Measurements from ENCODE around the gene PRDM15. TPM values are rescaled to one million over a fixed set of nuclear protein-coding genes. Genes with fewer than 3 reads are reported as not detected.
A peak's percentile ranks its signal among the peaks of the same experiment; 100 is the strongest.

PRDM15 gene
- polyA plus RNA-seq, 4 donors = 3.6 to 5.1 (median 4.3) TPM

- FAIRE-seq (no peak), DNase-seq (no peak)
- WGBS, 3 donors = 73 to 85% (median 83%) methylated on average over 4 of the region's 4 CpGs
These were observed 102.4 kb downstream of the PRDM15 start for GRCh38 chr21:41776778-41777177.

DNA sequence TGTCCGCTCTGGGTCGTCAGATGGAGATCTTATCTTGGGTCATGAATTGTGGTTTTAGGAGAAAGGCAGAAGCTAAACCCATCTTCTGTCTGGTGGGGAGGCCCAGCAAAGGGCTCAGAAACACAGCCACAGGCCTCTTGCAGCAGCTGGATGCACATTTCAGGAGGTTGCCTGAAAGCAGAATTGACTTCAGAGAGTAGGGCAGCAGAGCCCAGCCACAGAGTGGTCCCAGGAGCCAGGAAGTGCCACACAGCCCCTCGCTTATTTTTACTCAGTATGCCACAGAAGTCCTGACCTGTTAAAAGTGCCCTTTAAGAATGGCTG is 104.0 kb downstream of the PRDM15 start:
- H3K27me3 ChIP-seq (ENCODE audit: control insufficient read depth in 3 of 3, insufficient read depth in 3 of 3, low read length in 3 of 3) = peaks cover 0 to 14% (median 0%) of the 10 kb centered on the region in 3 donors
- no peak overlapping the region for H3K4me3 ChIP-seq (ENCODE audit: low read depth in 1 of 3, low read length in 3 of 3)
- DNase-seq (no peak), FAIRE-seq (no peak)
- no peaks in the 10 kb centered on the region for H3K9me3 ChIP-seq (ENCODE audit: control insufficient read depth in 2 of 2, insufficient read depth in 1 of 2, low read depth in 1 of 2, low read length in 1 of 2)
- no peak overlapping the region for H3K27ac ChIP-seq (ENCODE audit: low read depth in 1 of 3, low read length in 2 of 3)
- WGBS, 3 donors = 18 to 50% (median 31%) methylated on average over 3 of the region's 3 CpGs
- H3K36me3 ChIP-seq (ENCODE audit: control insufficient read depth in 3 of 3, insufficient read depth in 2 of 3, low read depth in 1 of 3, low read length in 3 of 3) = peaks cover 0 to 13% (median 0%) of the 10 kb centered on the region in 3 donors
- peaks cover 0 to 21% (median 3%) of the 10 kb centered on the region in 3 donors for H3K4me1 ChIP-seq (ENCODE audit: control insufficient read depth in 3 of 3, insufficient read depth in 2 of 3, low read depth in 1 of 3, low read length in 2 of 3)

More at GRCh38 chr21:41776778-41777177, 102.4 kb downstream of the PRDM15 start:
- Histone ChIP-seq H3K4me1 (ENCODE audit: control insufficient read depth in 3 of 3, insufficient read depth in 2 of 3, low read depth in 1 of 3, low read length in 2 of 3) (peaks cover 0 to 13% (median 3%) of the 10 kb centered on the region in 3 donors), H3K9me3 (ENCODE audit: control insufficient read depth in 2 of 2, insufficient read depth in 1 of 2, low read depth in 1 of 2, low read length in 1 of 2) (no peaks in the 10 kb centered on the region), H3K4me3 (ENCODE audit: low read depth in 1 of 3, low read length in 3 of 3) (no peak overlapping the region), H3K36me3 (ENCODE audit: control insufficient read depth in 3 of 3, insufficient read depth in 2 of 3, low read depth in 1 of 3, low read length in 3 of 3) (peaks cover 0 to 7% (median 0%) of the 10 kb centered on the region in 3 donors), H3K27me3 (ENCODE audit: control insufficient read depth in 3 of 3, insufficient read depth in 3 of 3, low read length in 3 of 3) (peaks cover 0 to 9% (median 0%) of the 10 kb centered on the region in 3 donors), H3K27ac (ENCODE audit: low read depth in 1 of 3, low read length in 2 of 3) (no peak overlapping the region)

DNA sequence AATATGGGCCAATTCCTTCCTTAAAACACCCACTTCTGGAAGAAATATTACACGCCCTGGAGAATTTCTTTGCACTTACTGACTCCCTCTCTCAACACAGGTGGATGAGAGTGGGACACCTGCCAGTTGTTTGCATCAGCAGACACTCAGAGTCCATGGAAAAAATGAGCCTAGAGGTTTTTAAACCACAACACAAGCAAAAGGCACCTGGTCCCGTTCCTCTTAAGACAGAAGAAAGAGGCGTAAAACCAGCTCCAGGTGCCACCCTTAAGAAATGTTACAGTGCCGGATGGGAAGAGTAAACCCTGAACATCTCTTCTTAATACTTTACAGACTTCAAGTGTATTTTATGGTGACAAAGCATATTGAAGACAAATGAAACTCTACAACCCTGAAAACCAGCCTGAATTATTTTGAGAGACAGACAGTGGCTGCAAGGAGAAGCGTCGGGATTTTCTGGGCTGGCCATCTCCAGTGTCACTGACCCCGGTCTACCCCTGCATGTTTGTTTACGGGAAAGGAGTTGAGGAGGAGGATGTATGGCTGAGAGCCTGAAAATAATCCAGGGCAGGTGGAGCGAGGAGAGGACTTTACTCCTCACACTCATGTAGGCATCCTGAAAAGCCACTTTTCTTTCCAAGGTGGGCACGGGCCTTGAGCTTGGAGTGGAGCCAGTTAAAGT is 104.5 kb downstream of the PRDM15 start:
- WGBS, 3 donors = 10 to 39% (median 20%) methylated on average over 10 of the region's 10 CpGs
- Histone ChIP-seq H3K4me1 (ENCODE audit: control insufficient read depth in 3 of 3, insufficient read depth in 2 of 3, low read depth in 1 of 3, low read length in 2 of 3) (peaks cover 0 to 23% (median 3%) of the 10 kb centered on the region in 3 donors), H3K4me3 (ENCODE audit: low read depth in 1 of 3, low read length in 3 of 3) (no peak overlapping the region), H3K27me3 (ENCODE audit: control insufficient read depth in 3 of 3, insufficient read depth in 3 of 3, low read length in 3 of 3) (peaks cover 0 to 14% (median 0%) of the 10 kb centered on the region in 3 donors), H3K9me3 (ENCODE audit: control insufficient read depth in 2 of 2, insufficient read depth in 1 of 2, low read depth in 1 of 2, low read length in 1 of 2) (no peaks in the 10 kb centered on the region), H3K36me3 (ENCODE audit: control insufficient read depth in 3 of 3, insufficient read depth in 2 of 3, low read depth in 1 of 3, low read length in 3 of 3) (peaks cover 0 to 13% (median 0%) of the 10 kb centered on the region in 3 donors), H3K27ac (ENCODE audit: low read depth in 1 of 3, low read length in 2 of 3) (no peak overlapping the region)
- DNase-seq = no peak
- no peak for FAIRE-seq

GRCh38 chr21:41772351-41773080 is 106.6 kb downstream of the PRDM15 start:
- no peak overlapping the region for H3K4me3 ChIP-seq (ENCODE audit: low read depth in 1 of 3, low read length in 3 of 3)
- peaks cover 0 to 13% (median 0%) of the 10 kb centered on the region in 3 donors for H3K36me3 ChIP-seq (ENCODE audit: control insufficient read depth in 3 of 3, insufficient read depth in 2 of 3, low read depth in 1 of 3, low read length in 3 of 3)
- no peak for DNase-seq
- H3K9me3 ChIP-seq (ENCODE audit: control insufficient read depth in 2 of 2, insufficient read depth in 1 of 2, low read depth in 1 of 2, low read length in 1 of 2) = no peaks in the 10 kb centered on the region
- no peak overlapping the region for H3K27ac ChIP-seq (ENCODE audit: low read depth in 1 of 3, low read length in 2 of 3)
- FAIRE-seq = no peak
- H3K4me1 ChIP-seq (ENCODE audit: control insufficient read depth in 3 of 3, insufficient read depth in 2 of 3, low read depth in 1 of 3, low read length in 2 of 3) = peaks cover 0 to 29% (median 0%) of the 10 kb centered on the region in 3 donors
- peaks cover 0 to 24% (median 8%) of the 10 kb centered on the region in 3 donors for H3K27me3 ChIP-seq (ENCODE audit: control insufficient read depth in 3 of 3, insufficient read depth in 3 of 3, low read length in 3 of 3)
- WGBS, 3 donors = 61 to 79% (median 74%) methylated on average over 15 to 16 of the region's 16 CpGs

GRCh38 chr21:41771625-41771945 is 107.6 kb downstream of the PRDM15 start:
- WGBS, 3 donors = 87 to 94% (median 88%) methylated on average over 7 of the region's 7 CpGs
- Histone ChIP-seq H3K36me3 (ENCODE audit: control insufficient read depth in 3 of 3, insufficient read depth in 2 of 3, low read depth in 1 of 3, low read length in 3 of 3) (peaks cover 0 to 13% (median 0%) of the 10 kb centered on the region in 3 donors), H3K4me1 (ENCODE audit: control insufficient read depth in 3 of 3, insufficient read depth in 2 of 3, low read depth in 1 of 3, low read length in 2 of 3) (peaks cover 0 to 29% (median 2%) of the 10 kb centered on the region in 3 donors), H3K27ac (ENCODE audit: low read depth in 1 of 3, low read length in 2 of 3) (no peak overlapping the region), H3K4me3 (ENCODE audit: low read depth in 1 of 3, low read length in 3 of 3) (no peak overlapping the region), H3K9me3 (ENCODE audit: control insufficient read depth in 2 of 2, insufficient read depth in 1 of 2, low read depth in 1 of 2, low read length in 1 of 2) (no peaks in the 10 kb centered on the region), H3K27me3 (ENCODE audit: control insufficient read depth in 3 of 3, insufficient read depth in 3 of 3, low read length in 3 of 3) (peaks cover 0 to 21% (median 13%) of the 10 kb centered on the region in 3 donors)
- FAIRE-seq (no peak), DNase-seq (no peak)

DNA sequence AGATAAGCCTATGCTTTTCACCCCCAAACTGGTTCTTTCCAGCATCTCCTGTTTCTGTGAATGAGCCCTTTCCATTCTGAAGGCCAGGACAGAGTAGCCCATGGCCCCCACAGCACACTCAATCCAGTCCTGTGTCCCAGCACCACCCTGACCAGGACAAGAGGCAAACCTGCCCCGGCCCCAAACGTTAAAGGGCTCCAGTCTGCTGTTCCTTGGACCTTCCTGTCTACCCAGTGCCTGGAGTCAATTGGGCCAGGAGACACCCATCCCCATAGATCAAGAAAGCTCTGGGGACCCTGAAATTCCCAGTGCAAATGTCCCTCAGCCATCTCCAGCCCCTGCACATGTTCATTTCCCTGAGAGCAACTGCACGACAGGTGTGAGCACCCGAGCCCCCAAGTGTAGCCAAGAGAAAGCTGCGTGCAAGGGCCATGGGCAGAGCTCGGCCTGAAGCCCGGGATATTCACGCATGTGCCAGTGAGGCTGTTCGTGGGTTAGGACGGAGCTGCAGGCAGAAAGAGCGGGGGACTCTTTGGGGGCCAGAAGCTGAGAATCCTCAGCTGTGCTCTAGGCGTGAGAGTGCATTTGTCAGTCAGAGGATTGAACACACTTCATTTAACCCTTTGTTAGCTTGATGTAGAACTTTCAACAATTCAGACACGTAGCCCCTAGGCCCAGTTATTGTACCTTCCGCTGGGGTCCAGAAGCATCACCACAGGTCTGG is 108.1 kb downstream of the PRDM15 start:
- peaks cover 0 to 22% (median 13%) of the 10 kb centered on the region in 3 donors for H3K27me3 ChIP-seq (ENCODE audit: control insufficient read depth in 3 of 3, insufficient read depth in 3 of 3, low read length in 3 of 3)
- no peak overlapping the region for H3K4me3 ChIP-seq (ENCODE audit: low read depth in 1 of 3, low read length in 3 of 3)
- H3K36me3 ChIP-seq (ENCODE audit: control insufficient read depth in 3 of 3, insufficient read depth in 2 of 3, low read depth in 1 of 3, low read length in 3 of 3) = peaks cover 0 to 13% (median 0%) of the 10 kb centered on the region in 3 donors
- 72 to 90% (median 80%) methylated on average over 14 of the region's 14 CpGs for WGBS, 3 donors
- peaks cover 0 to 29% (median 2%) of the 10 kb centered on the region in 3 donors for H3K4me1 ChIP-seq (ENCODE audit: control insufficient read depth in 3 of 3, insufficient read depth in 2 of 3, low read depth in 1 of 3, low read length in 2 of 3)
- no peaks in the 10 kb centered on the region for H3K9me3 ChIP-seq (ENCODE audit: control insufficient read depth in 2 of 2, insufficient read depth in 1 of 2, low read depth in 1 of 2, low read length in 1 of 2)
- H3K27ac ChIP-seq (ENCODE audit: low read depth in 1 of 3, low read length in 2 of 3) = peak overlapping the region in 1 of 3 donors; percentile 93
- no peak for FAIRE-seq
- DNase-seq = no peak

- H3K36me3 ChIP-seq (ENCODE audit: control insufficient read depth in 3 of 3, insufficient read depth in 2 of 3, low read depth in 1 of 3, low read length in 3 of 3) = peaks cover 0 to 9% (median 0%) of the 10 kb centered on the region in 3 donors
- H3K9me3 ChIP-seq (ENCODE audit: control insufficient read depth in 2 of 2, insufficient read depth in 1 of 2, low read depth in 1 of 2, low read length in 1 of 2) = no peaks in the 10 kb centered on the region
- peak overlapping the region in 2 of 3 donors; percentile 53 to 92 for H3K4me3 ChIP-seq (ENCODE audit: low read depth in 1 of 3, low read length in 3 of 3)
- WGBS, 3 donors = 68 to 77% (median 72%) methylated on average over 4 to 5 of the region's 5 CpGs
- H3K4me1 ChIP-seq (ENCODE audit: control insufficient read depth in 3 of 3, insufficient read depth in 2 of 3, low read depth in 1 of 3, low read length in 2 of 3) = peaks cover 0 to 29% (median 2%) of the 10 kb centered on the region in 3 donors
- H3K27me3 ChIP-seq (ENCODE audit: control insufficient read depth in 3 of 3, insufficient read depth in 3 of 3, low read length in 3 of 3) = peaks cover 0 to 30% (median 13%) of the 10 kb centered on the region in 3 donors
- peak overlapping the region in 1 of 3 donors; percentile 93 for H3K27ac ChIP-seq (ENCODE audit: low read depth in 1 of 3, low read length in 2 of 3)
- no peak for FAIRE-seq
- DNase-seq = peak; percentile 48 to 52
These were observed 109.2 kb downstream of the PRDM15 start for GRCh38 chr21:41769933-41770332.

GRCh38 chr21:41769521-41769920 is 109.6 kb downstream of the PRDM15 start:
- Histone ChIP-seq H3K27me3 (ENCODE audit: control insufficient read depth in 3 of 3, insufficient read depth in 3 of 3, low read length in 3 of 3) (peaks cover 0 to 30% (median 13%) of the 10 kb centered on the region in 3 donors), H3K4me1 (ENCODE audit: control insufficient read depth in 3 of 3, insufficient read depth in 2 of 3, low read depth in 1 of 3, low read length in 2 of 3) (peaks cover 0 to 33% (median 2%) of the 10 kb centered on the region in 3 donors), H3K27ac (ENCODE audit: low read depth in 1 of 3, low read length in 2 of 3) (peak overlapping the region in 2 of 3 donors; percentile 92 to 93), H3K4me3 (ENCODE audit: low read depth in 1 of 3, low read length in 3 of 3) (peak overlapping the region in 2 of 3 donors; percentile 53 to 92), H3K36me3 (ENCODE audit: control insufficient read depth in 3 of 3, insufficient read depth in 2 of 3, low read depth in 1 of 3, low read length in 3 of 3) (peaks cover 0 to 11% (median 0%) of the 10 kb centered on the region in 3 donors), H3K9me3 (ENCODE audit: control insufficient read depth in 2 of 2, insufficient read depth in 1 of 2, low read depth in 1 of 2, low read length in 1 of 2) (no peaks in the 10 kb centered on the region)
- FAIRE-seq (no peak), DNase-seq (no peak)
- 51 to 65% (median 58%) methylated on average over 7 of the region's 7 CpGs for WGBS, 3 donors

All from small intestine (tissue), 7 donors.